H9 (cell line): ENCODE data around the gene ITPA. TPM values are rescaled to one million over a fixed set of nuclear protein-coding genes. Genes with fewer than 3 reads are reported as not detected.
A peak's percentile ranks its signal among the peaks of the same experiment; 100 is the strongest.

Experiments used
- DNase-seq: peaks from one replicate; pipeline ENCODE4 v3.0.0-alpha.2; 2017
- H2AFZ ChIP-seq: one replicate; pipeline ENCODE4 v1.6.1; 2013; ENCODE audit warnings: mild to moderate bottlenecking, low read length, control low read depth, moderate library complexity
- H2AK5ac ChIP-seq: 2 replicates; pipeline ENCODE4 v1.6.1; 2013; ENCODE audit warnings: low read length, control low read depth, mixed read lengths; ENCODE audit not compliant: insufficient read length
- H2BK120ac ChIP-seq: one replicate; pipeline ENCODE4 v1.6.1; 2013; ENCODE audit warnings: low read depth, mild to moderate bottlenecking, low read length, control low read depth, inconsistent platforms; ENCODE audit not compliant: poor library complexity, severe bottlenecking
- H2BK12ac ChIP-seq: 2 replicates; pipeline ENCODE4 v1.6.1; 2013; ENCODE audit warnings: low read length, control low read depth, mixed read lengths, low read depth; ENCODE audit not compliant: insufficient read length
- H2BK15ac ChIP-seq: 2 replicates; pipeline ENCODE4 v1.6.1; 2013; ENCODE audit warnings: low read depth, low read length, control low read depth
- H2BK20ac ChIP-seq: one replicate; pipeline ENCODE4 v1.6.1; 2013; ENCODE audit warnings: low read depth, mild to moderate bottlenecking, low read length, control low read depth, inconsistent platforms; ENCODE audit not compliant: poor library complexity, severe bottlenecking
- H2BK5ac ChIP-seq: 2 replicates; pipeline ENCODE4 v1.6.1; 2013; ENCODE audit warnings: low read length, control low read depth, mixed read lengths; ENCODE audit not compliant: insufficient read length
- H3K14ac ChIP-seq: 2 replicates; pipeline ENCODE4 v1.6.1; 2013; ENCODE audit warnings: low read length, control low read depth; ENCODE audit not compliant: insufficient read depth
- H3K18ac ChIP-seq: 2 replicates; pipeline ENCODE4 v1.6.1; 2013; ENCODE audit warnings: low read depth, mild to moderate bottlenecking, mixed read lengths, low read length, control low read depth; ENCODE audit not compliant: insufficient read length
- H3K23ac ChIP-seq: 2 replicates; pipeline ENCODE4 v1.6.1; 2013; ENCODE audit warnings: low read length, control low read depth, mixed read lengths, low read depth; ENCODE audit not compliant: insufficient read length
- H3K23me2 ChIP-seq: 2 replicates; pipeline ENCODE4 v1.6.1; 2013; ENCODE audit warnings: low read depth, mild to moderate bottlenecking, mixed read lengths, low read length, control low read depth; ENCODE audit not compliant: insufficient read length, poor library complexity, severe bottlenecking
- H3K27ac ChIP-seq: 2 replicates; pipeline ENCODE4 v1.5.1; 2013; ENCODE audit warnings: low read length, control low read depth, mixed read lengths, low read depth; ENCODE audit not compliant: insufficient read length
- H3K27me3 ChIP-seq: 2 replicates; pipeline ENCODE4 v1.6.1; 2013; ENCODE audit warnings: low read length, control low read depth, inconsistent platforms; ENCODE audit not compliant: insufficient read depth
- H3K4ac ChIP-seq: 2 replicates; pipeline ENCODE4 v1.6.1; 2013; ENCODE audit warnings: low read depth, mild to moderate bottlenecking, control low read depth, inconsistent platforms, low read length, moderate library complexity
- H3K4me1 ChIP-seq: 2 replicates; pipeline ENCODE4 v1.6.1; 2013; ENCODE audit warnings: low read length, control low read depth, inconsistent platforms; ENCODE audit not compliant: insufficient read depth
- H3K4me2 ChIP-seq: 2 replicates; pipeline ENCODE4 v1.6.1; 2013; ENCODE audit warnings: low read length, control low read depth, mixed read lengths; ENCODE audit not compliant: insufficient read length, insufficient read depth
- H3K56ac ChIP-seq: 2 replicates; pipeline ENCODE4 v1.6.1; 2013; ENCODE audit warnings: low read depth, mild to moderate bottlenecking, mixed read lengths, low read length, control low read depth; ENCODE audit not compliant: insufficient read length
- H3K79me1 ChIP-seq: 2 replicates; pipeline ENCODE4 v1.6.1; 2013; ENCODE audit warnings: low read depth, mild to moderate bottlenecking, moderate library complexity, low read length, control low read depth, inconsistent platforms; ENCODE audit not compliant: insufficient read depth, poor library complexity, severe bottlenecking
- H3K79me2 ChIP-seq: 2 replicates; pipeline ENCODE4 v1.6.1; 2013; ENCODE audit warnings: low read length, control low read depth, inconsistent platforms; ENCODE audit not compliant: insufficient read depth
- H3K9ac ChIP-seq: 2 replicates; pipeline ENCODE4 v1.6.1; 2013; ENCODE audit warnings: low read length, control low read depth, mixed read lengths; ENCODE audit not compliant: insufficient read length; ENCODE audit errors: extremely low read depth
- H3K9me3 ChIP-seq: one replicate; pipeline ENCODE4 v1.6.1; 2013; ENCODE audit warnings: low read depth, low read length, inconsistent platforms; ENCODE audit not compliant: control insufficient read depth
- H3T11ph ChIP-seq: one replicate; pipeline ENCODE4 v1.6.1; 2013; ENCODE audit warnings: mild to moderate bottlenecking, low read length, control low read depth, inconsistent platforms
- H4K20me1 ChIP-seq: one replicate; pipeline ENCODE4 v1.6.1; 2013; ENCODE audit not compliant: control insufficient read depth, insufficient read length, insufficient read depth
- H4K5ac ChIP-seq: 2 replicates; pipeline ENCODE4 v1.6.1; 2013; ENCODE audit warnings: low read depth, mild to moderate bottlenecking, mixed read lengths, low read length, control low read depth; ENCODE audit not compliant: insufficient read length
- H4K8ac ChIP-seq: replicated peaks from 2 replicates; pipeline ENCODE4 v1.6.1; 2013; ENCODE audit warnings: low read length, control low read depth, mixed read lengths, low read depth; ENCODE audit not compliant: insufficient read length
- H4K91ac ChIP-seq: 2 replicates; pipeline ENCODE4 v1.6.1; 2013; ENCODE audit warnings: low read depth, mild to moderate bottlenecking, moderate library complexity, mixed read lengths, low read length, control low read depth; ENCODE audit not compliant: insufficient read length
- H3K27ac Mint-ChIP-seq, 3 experiments: 2 replicates in 2 of 3; 3 replicates in 1 of 3; pipeline ENCODE4 v1.8.0; 2020 to 2021; ENCODE audit warnings: mixed read lengths in 3 of 3, mild to moderate bottlenecking in 1 of 3, moderate library complexity in 1 of 3
- H3K27me3 Mint-ChIP-seq: 2 replicates; pipeline ENCODE4 v1.8.0; 2021; ENCODE audit warnings: low read depth, mild to moderate bottlenecking, moderate library complexity, mixed read lengths
- H3K36me3 Mint-ChIP-seq, 3 experiments: 2 replicates in 2 of 3; 3 replicates in 1 of 3; pipeline ENCODE4 v1.8.0; 2020 to 2021; ENCODE audit warnings: low read depth in 3 of 3, mixed read lengths in 3 of 3; ENCODE audit not compliant: insufficient read depth in 1 of 3
- H3K4me1 Mint-ChIP-seq, 2 experiments: 2 replicates each; pipeline ENCODE4 v1.8.0; 2020; ENCODE audit warnings: mixed read lengths in 2 of 2
- H3K4me3 Mint-ChIP-seq, 2 experiments: 2 replicates in 1 of 2; 3 replicates in 1 of 2; pipeline ENCODE4 v1.8.0; 2020 to 2021; ENCODE audit warnings: mild to moderate bottlenecking in 2 of 2, mixed read lengths in 2 of 2, moderate library complexity in 1 of 2
- H3K9me3 Mint-ChIP-seq, 2 experiments: 2 replicates in 1 of 2; 3 replicates in 1 of 2; pipeline ENCODE4 v1.8.0; 2020; ENCODE audit warnings: mild to moderate bottlenecking in 2 of 2, mixed read lengths in 2 of 2, moderate library complexity in 1 of 2
- whole genome bisulfite sequencing: extraction: QIAGEN DNeasy Blood & Tissue Kit; methylation state at CpG from one replicate; pipeline ENCODE4 v1.1.7; 2013; ENCODE audit warnings: missing lambda C conversion rate, low lambda C conversion rate, mixed read lengths; ENCODE audit not compliant: insufficient read length; ENCODE audit errors: extremely low coverage; 5-methylcytosine and 5-hydroxymethylcytosine counted together
- total RNA-seq: library from RNA; stranded (reverse); gene quantifications from 2 replicates; pipeline ENCODE4 v1.2.1, GENCODE V29; 2021
- TF ChIP-seq, protein P1 (sequence below): fragments of 200-600 bp; sonication (generic); conservative IDR thresholded peaks from 3 replicates; pipeline ENCODE4 v1.8.0; 2021; ENCODE audit warnings: antibody characterized with exemption, mild to moderate bottlenecking

ITPA gene
- total RNA-seq, 1 experiment from 2014 or later: 74.5 TPM

DNA sequence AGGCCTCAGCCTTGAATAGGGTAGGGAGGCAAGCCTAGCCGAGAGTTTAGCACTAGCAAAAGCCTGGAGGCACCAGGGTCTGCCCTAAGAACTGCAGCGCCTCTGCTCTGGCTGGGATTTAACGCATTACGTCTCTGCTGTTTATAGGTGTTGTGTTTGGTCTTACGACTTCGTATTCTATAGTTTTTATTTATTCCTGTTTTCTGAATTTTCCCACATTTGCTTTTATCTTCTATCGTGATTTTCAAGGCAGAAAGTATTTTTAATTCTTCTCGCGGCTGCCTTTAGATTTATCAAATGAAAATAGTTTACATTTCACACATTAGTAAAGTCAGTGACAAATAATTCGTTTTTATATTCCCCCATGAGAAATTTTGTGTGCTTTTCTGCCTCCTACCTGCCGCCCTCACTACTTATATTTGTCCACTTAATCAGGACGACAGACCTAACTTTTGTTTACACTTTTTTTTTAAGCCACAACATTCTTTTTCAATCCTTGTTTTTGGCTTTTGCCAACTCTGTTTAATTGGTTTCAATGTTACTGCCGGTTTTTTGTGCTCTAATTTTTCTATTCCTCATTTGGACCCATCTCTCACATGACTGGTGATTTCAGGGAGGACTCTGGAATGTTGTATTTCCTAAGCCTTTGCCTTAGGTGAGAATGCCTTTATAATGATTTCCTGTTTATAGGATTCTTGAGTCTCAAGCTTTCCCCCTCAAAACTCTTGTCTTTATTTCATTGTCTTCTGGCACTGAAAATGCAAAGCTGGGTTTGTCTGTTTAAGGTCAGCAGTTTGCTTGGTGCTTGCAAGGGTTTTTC lies 34.6 kb upstream of the ITPA start:
- no peak overlapping the region for H3K56ac ChIP-seq
- H3K4me1 ChIP-seq: no peaks in the 10 kb centered on the region
- no peak overlapping the region for H3K23ac ChIP-seq
- no peaks in the 10 kb centered on the region for H4K20me1 ChIP-seq
- Mint-ChIP-seq H3K36me3 (peaks cover 2 to 4% (median 3%) of the 10 kb centered on the region in 3 experiments; a peak in 3 of 7 replicates), H3K27ac (peak overlapping the region in 2 of 3 experiments; percentile 71 to 96; a peak in 6 of 7 replicates), H3K4me1 (peaks cover 30 to 38% of the 10 kb centered on the region in 2 experiments), H3K27me3 (peaks cover 15% of the 10 kb centered on the region), H3K9me3 (no peaks in the 10 kb centered on the region; a peak in 1 of 5 replicates), H3K4me3 (peak overlapping the region; percentile 89 to 98)
- no peaks in the 10 kb centered on the region for H3K79me2 ChIP-seq
- H3K14ac ChIP-seq: peak overlapping the region; percentile 93; the same call in 1 of the 2 replicates
- peaks cover 14% of the 10 kb centered on the region for H3K23me2 ChIP-seq
- WGBS: no CpG with 5 or more reads among the region's 13 CpGs
- H2BK15ac ChIP-seq: no peak overlapping the region
- peak overlapping the region; percentile 74 for H3K9ac ChIP-seq
- H3K9me3 ChIP-seq: no peaks in the 10 kb centered on the region
- no peak overlapping the region for H2AK5ac ChIP-seq
- no peak overlapping the region for H2BK5ac ChIP-seq
- no peaks in the 10 kb centered on the region for H3K79me1 ChIP-seq
- peak overlapping the region; percentile 67 for H3K4me2 ChIP-seq
- TF ChIP-seq, protein P1, sequence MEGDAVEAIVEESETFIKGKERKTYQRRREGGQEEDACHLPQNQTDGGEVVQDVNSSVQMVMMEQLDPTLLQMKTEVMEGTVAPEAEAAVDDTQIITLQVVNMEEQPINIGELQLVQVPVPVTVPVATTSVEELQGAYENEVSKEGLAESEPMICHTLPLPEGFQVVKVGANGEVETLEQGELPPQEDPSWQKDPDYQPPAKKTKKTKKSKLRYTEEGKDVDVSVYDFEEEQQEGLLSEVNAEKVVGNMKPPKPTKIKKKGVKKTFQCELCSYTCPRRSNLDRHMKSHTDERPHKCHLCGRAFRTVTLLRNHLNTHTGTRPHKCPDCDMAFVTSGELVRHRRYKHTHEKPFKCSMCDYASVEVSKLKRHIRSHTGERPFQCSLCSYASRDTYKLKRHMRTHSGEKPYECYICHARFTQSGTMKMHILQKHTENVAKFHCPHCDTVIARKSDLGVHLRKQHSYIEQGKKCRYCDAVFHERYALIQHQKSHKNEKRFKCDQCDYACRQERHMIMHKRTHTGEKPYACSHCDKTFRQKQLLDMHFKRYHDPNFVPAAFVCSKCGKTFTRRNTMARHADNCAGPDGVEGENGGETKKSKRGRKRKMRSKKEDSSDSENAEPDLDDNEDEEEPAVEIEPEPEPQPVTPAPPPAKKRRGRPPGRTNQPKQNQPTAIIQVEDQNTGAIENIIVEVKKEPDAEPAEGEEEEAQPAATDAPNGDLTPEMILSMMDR: no peak
- H4K91ac ChIP-seq: no peak overlapping the region
- no peak overlapping the region for H4K8ac ChIP-seq
- H2AFZ ChIP-seq: no peak overlapping the region
- peak overlapping the region; percentile 39 for H4K5ac ChIP-seq
- peak overlapping the region; percentile 90 for H3K18ac ChIP-seq
- H2BK12ac ChIP-seq: no peak overlapping the region
- H2BK20ac ChIP-seq: no peak overlapping the region
- H3K27me3 ChIP-seq: no peaks in the 10 kb centered on the region
- H3T11ph ChIP-seq: no peak overlapping the region
- DNase-seq: no peak
- peak overlapping the region; percentile 12 for H3K27ac ChIP-seq
- no peak overlapping the region for H3K4ac ChIP-seq
- no peak overlapping the region for H2BK120ac ChIP-seq
